H1 (cell line): ENCODE measurements around the gene GMIP. TPM values are rescaled to one million over a fixed set of nuclear protein-coding genes. Genes with fewer than 3 reads are reported as not detected.

ENCODE experiments used
- ASH2L ChIP-seq: fragments of 200-600, 300-600 bp; sonication (generic); IDR thresholded peaks from one replicate; pipeline ENCODE4 v1.7.1; 2017; ENCODE audit warnings: low read length
- BACH1 ChIP-seq: IDR thresholded peaks from 2 replicates; pipeline ENCODE4 v1.6.1; 2012; ENCODE audit warnings: low read length, improper control_type of control experiment
- BRCA1 ChIP-seq: IDR thresholded peaks from 2 replicates; pipeline ENCODE4 v1.6.1; 2012; ENCODE audit warnings: low read depth, low read length, improper control_type of control experiment
- CBX5 ChIP-seq: fragments of 300-800, 300-1000 bp; sonication (generic); IDR thresholded peaks from 2 replicates; pipeline ENCODE4 v1.7.1; 2016; ENCODE audit warnings: antibody characterized with exemption, low read length, low read depth
- CHD1 ChIP-seq: IDR thresholded peaks from 2 replicates; pipeline ENCODE4 v1.6.1; 2012; ENCODE audit warnings: low read depth, low read length, improper control_type of control experiment
- CHD2 ChIP-seq: IDR thresholded peaks from 2 replicates; pipeline ENCODE4 v1.6.1; 2012; ENCODE audit warnings: low read length, improper control_type of control experiment
- CREB1 ChIP-seq: IDR thresholded peaks from 2 replicates; pipeline ENCODE4 v1.6.1; 2012; ENCODE audit warnings: inconsistent platforms
- EZH2 ChIP-seq: fragments of 200-600 bp; sonication (generic); IDR thresholded peaks from 2 replicates; pipeline ENCODE4 v1.7.1; 2012; ENCODE audit warnings: low read depth, mild to moderate bottlenecking, moderate library complexity, low read length, inconsistent platforms; ENCODE audit not compliant: severe bottlenecking
- HDAC2 ChIP-seq, 2 experiments: fragments of 300-600 bp in 1 of 2; sonication (generic) in 1 of 2; IDR thresholded peaks; 2 replicates each; pipeline ENCODE4 v1.6.1; 2011 to 2012; ENCODE audit warnings: low read depth in 2 of 2, low read length in 2 of 2, mild to moderate bottlenecking in 2 of 2, moderate library complexity in 2 of 2, borderline replicate concordance in 1 of 2, inconsistent platforms in 1 of 2
- KDM4A ChIP-seq: IDR thresholded peaks from one replicate; pipeline ENCODE4 v1.7.1; 2012; ENCODE audit warnings: low read depth, mild to moderate bottlenecking, moderate library complexity, low read length, inconsistent platforms; ENCODE audit not compliant: severe bottlenecking
- MAFK ChIP-seq: IDR thresholded peaks from 2 replicates; pipeline ENCODE4 v1.6.1; 2012; ENCODE audit warnings: low read depth, mild to moderate bottlenecking, improper control_type of control experiment, low read length
- NANOG ChIP-seq: IDR thresholded peaks from 2 replicates; pipeline ENCODE4 v1.6.1; 2011; ENCODE audit warnings: low read length, low read depth, mild to moderate bottlenecking, inconsistent platforms; ENCODE audit not compliant: insufficient read depth, poor library complexity, severe bottlenecking
- PHF8 ChIP-seq: fragments of 200-600 bp; sonication (generic); conservative IDR thresholded peaks from 2 replicates; pipeline ENCODE4 v1.7.1; 2012; ENCODE audit warnings: low read depth, mild to moderate bottlenecking, inconsistent platforms, low read length, moderate library complexity
- POU5F1 ChIP-seq: IDR thresholded peaks from 2 replicates; pipeline ENCODE4 v1.6.1; 2011; ENCODE audit warnings: low read depth, mild to moderate bottlenecking, low read length, moderate library complexity
- RFX5 ChIP-seq: IDR thresholded peaks from 2 replicates; pipeline ENCODE4 v1.6.1; 2011; ENCODE audit warnings: low read depth, low read length, improper control_type of control experiment, borderline replicate concordance
- RNF2 ChIP-seq: fragments of 200-900, 300-1000 bp; sonication (generic); IDR thresholded peaks from 2 replicates; pipeline ENCODE4 v1.7.1; 2016; ENCODE audit warnings: borderline replicate concordance, low read depth, mild to moderate bottlenecking, antibody characterized with exemption, low read length; ENCODE audit not compliant: poor library complexity, severe bottlenecking; ENCODE audit errors: missing control alignments
- SIN3A ChIP-seq, 2 experiments: IDR thresholded peaks in 1 of 2; conservative IDR thresholded peaks in 1 of 2; 2 replicates each; pipeline ENCODE4 v1.6.1; 2011 to 2012; ENCODE audit warnings: low read length in 2 of 2, improper control_type of control experiment in 1 of 2, low read depth in 1 of 2, mild to moderate bottlenecking in 1 of 2
- SRF ChIP-seq: IDR thresholded peaks from 2 replicates; pipeline ENCODE4 v1.6.1; 2011; ENCODE audit warnings: mild to moderate bottlenecking, low read depth, low read length, moderate library complexity
- SUZ12 ChIP-seq: fragments of 200-600 bp; sonication (generic); IDR thresholded peaks from 2 replicates; pipeline ENCODE4 v1.6.1; 2012; ENCODE audit warnings: mild to moderate bottlenecking, inconsistent platforms, low read length, moderate library complexity, mixed read lengths
- TAF1 ChIP-seq: IDR thresholded peaks from 2 replicates; pipeline ENCODE4 v1.6.1; 2011; ENCODE audit warnings: mild to moderate bottlenecking, low read depth, low read length
- TBP ChIP-seq: IDR thresholded peaks from 2 replicates; pipeline ENCODE4 v1.6.1; 2011; ENCODE audit warnings: low read depth, low read length, improper control_type of control experiment
- TEAD4 ChIP-seq: IDR thresholded peaks from 2 replicates; pipeline ENCODE4 v1.6.1; 2012; ENCODE audit warnings: low read depth, low read length, inconsistent platforms, mixed read lengths
- polyA plus RNA-seq, 7 experiments: library from polyadenylated mRNA; depleted of rRNA in 3 of 7; stranded (reverse) in 5 of 7; unstranded in 2 of 7; fragments of >200 nt in 5 of 7; fragments of 200-250 nt in 2 of 7; gene quantifications; 1 replicate in 5 of 7; 2 replicates in 1 of 7; 4 replicates in 1 of 7; pipeline versions ENCODE4 v1.2.1 to v1.2.3, GENCODE V29; 2011 to 2013; ENCODE audit warnings: missing spikeins in 2 of 7, mixed read lengths in 2 of 7
- total RNA-seq: library from RNA; stranded (reverse); fragmentation: NEBNext Ultra II Directional; extraction: Animal tissue kit (Norgen Biotek cat#: 25700); gene quantifications from 2 replicates; pipeline ENCODE4 v1.2.1, GENCODE V29; 2021
- TF ChIP-seq, protein P1 (sequence below), 3 experiments: IDR thresholded peaks; 1 replicate in 2 of 3; 2 replicates in 1 of 3; pipeline versions ENCODE4 v1.5.1 to v1.6.1; 2011; ENCODE audit warnings: low read length in 3 of 3, mild to moderate bottlenecking in 3 of 3, inconsistent platforms in 2 of 3, low read depth in 1 of 3, moderate library complexity in 1 of 3; ENCODE audit not compliant: insufficient read depth in 1 of 3; ENCODE audit errors: control extremely low read depth in 1 of 3

The GMIP gene
- total and polyA plus RNA-seq, 2 of the 8 experiments (the other 6 are each of a cell fraction or from before 2014, with no cell fraction given), result 5.7 to 18.1 TPM

- TF ChIP-seq, protein P1, sequence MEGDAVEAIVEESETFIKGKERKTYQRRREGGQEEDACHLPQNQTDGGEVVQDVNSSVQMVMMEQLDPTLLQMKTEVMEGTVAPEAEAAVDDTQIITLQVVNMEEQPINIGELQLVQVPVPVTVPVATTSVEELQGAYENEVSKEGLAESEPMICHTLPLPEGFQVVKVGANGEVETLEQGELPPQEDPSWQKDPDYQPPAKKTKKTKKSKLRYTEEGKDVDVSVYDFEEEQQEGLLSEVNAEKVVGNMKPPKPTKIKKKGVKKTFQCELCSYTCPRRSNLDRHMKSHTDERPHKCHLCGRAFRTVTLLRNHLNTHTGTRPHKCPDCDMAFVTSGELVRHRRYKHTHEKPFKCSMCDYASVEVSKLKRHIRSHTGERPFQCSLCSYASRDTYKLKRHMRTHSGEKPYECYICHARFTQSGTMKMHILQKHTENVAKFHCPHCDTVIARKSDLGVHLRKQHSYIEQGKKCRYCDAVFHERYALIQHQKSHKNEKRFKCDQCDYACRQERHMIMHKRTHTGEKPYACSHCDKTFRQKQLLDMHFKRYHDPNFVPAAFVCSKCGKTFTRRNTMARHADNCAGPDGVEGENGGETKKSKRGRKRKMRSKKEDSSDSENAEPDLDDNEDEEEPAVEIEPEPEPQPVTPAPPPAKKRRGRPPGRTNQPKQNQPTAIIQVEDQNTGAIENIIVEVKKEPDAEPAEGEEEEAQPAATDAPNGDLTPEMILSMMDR (IDR thresholded peaks at IDR 0.05; ENCODE audit: control extremely low read depth in 1 of 3, insufficient read depth in 1 of 3, low read depth in 1 of 3, low read length in 3 of 3), result no peak
- TF ChIP-seq CHD2, result no peak; the same call in 1 of the 2 replicates
- TF ChIP-seq TAF1, result peak; percentile 44; the same call in 1 of the 2 replicates
- TF ChIP-seq HDAC2 (IDR thresholded peaks at IDR 0.05; ENCODE audit: borderline replicate concordance in 1 of 2, low read depth in 2 of 2, low read length in 2 of 2), result peak in 1 of 2 experiments; percentile 28; a peak in 1 of 4 replicates
- no peak for TF ChIP-seq BRCA1
- TF ChIP-seq NANOG, result peak; percentile 68
- TF ChIP-seq KDM4A, result no peak
- no peak for TF ChIP-seq BACH1
- no peak for TF ChIP-seq MAFK
- no peak for TF ChIP-seq SUZ12
- TF ChIP-seq CHD1, result no peak
- no peak for TF ChIP-seq CBX5
- TF ChIP-seq ASH2L, result peak; percentile 56
- no peak for TF ChIP-seq SIN3A (conservative IDR thresholded peaks at IDR 0.05 in 1 of 2, IDR thresholded peaks at IDR 0.05 in 1 of 2; ENCODE audit: low read depth in 1 of 2, low read length in 2 of 2)
- TF ChIP-seq RFX5, result no peak
- peak; percentile 88 for TF ChIP-seq TEAD4
- no peak for TF ChIP-seq CREB1
- no peak for TF ChIP-seq EZH2
- peak; percentile 59; the same call in 1 of the 2 replicates for TF ChIP-seq TBP
- no peak for TF ChIP-seq PHF8
- TF ChIP-seq SRF, result no peak
- TF ChIP-seq RNF2, result no peak
- TF ChIP-seq POU5F1, result no peak
Observed at GRCh38 chr19:19670070-19670551, 26.7 kb upstream of the GMIP start (continued).
